ENCODE measurements around the gene SCNM1.

Gene SCNM1

DNA sequence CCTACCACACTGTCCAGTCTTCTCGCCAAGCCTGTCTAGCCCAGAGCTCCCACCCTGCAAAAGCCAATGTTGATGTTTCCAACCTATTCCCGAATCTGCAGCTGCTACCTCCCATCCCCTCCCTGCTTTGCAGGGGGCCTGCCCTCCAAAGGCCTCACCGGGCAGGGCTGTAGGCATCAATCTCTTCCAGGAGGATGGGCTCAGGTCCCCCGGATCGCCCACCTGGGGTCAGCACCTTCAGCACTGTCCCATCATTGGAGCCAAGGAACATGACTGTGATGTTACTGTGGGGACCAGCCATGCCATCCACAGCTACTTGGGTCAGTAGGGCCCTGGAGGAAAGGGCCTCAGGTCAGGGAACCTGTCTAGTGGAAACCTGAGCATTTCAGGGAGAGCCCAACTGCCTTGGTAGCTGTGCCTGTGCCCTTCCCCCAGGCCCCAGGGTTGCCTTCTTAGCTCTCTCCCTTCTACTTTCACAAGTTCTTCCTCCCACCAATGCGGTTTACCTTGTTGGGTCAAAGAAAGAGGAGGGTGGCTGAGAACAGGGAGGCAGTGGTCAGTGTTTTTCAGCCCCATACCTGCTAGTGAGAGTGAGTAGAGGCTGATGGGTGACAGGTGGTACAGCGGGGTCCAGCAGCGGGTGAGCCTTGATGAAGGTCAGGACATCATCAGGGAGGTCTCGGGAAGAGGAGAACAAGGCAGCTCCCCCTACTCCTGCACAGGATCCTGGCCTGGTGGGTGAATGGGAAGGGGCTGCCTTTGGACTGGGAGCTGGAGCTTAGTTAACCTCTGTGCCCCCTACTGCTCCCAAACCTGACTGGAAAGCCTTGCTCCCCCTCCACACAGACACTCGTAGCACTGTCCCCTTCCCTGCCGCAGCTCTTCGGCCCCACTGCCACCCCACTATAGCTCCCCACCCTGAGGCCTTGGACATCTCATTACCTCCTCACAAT lies 30.2 kb upstream of the SCNM1 start:
- peaks cover 8% of the 10 kb centered on the region for H3K4me1 ChIP-seq (ENCODE audit: control insufficient read depth, insufficient read depth, low read length)
- no peak overlapping the region for H3K9ac ChIP-seq (ENCODE audit: low read length)
- H3K4me3 ChIP-seq (ENCODE audit: low read length) = no peak overlapping the region
- DNase-seq (ENCODE audit: low read depth) = no peak
- no peaks in the 10 kb centered on the region for H3K9me3 ChIP-seq (ENCODE audit: control insufficient read depth, low read length)
- no peaks in the 10 kb centered on the region for H3K36me3 ChIP-seq (ENCODE audit: control insufficient read depth, insufficient read depth, low read length, severe bottlenecking)
- H3K27me3 ChIP-seq (replicated peaks; ENCODE audit: control insufficient read depth, insufficient read depth, low read length) = peaks cover 3% of the 10 kb centered on the region

GRCh38 chr1:151137789-151138188 lies 28.2 kb upstream of the SCNM1 start:
- H3K4me3 ChIP-seq (ENCODE audit: low read length) = no peak overlapping the region
- no peaks in the 10 kb centered on the region for H3K9me3 ChIP-seq (ENCODE audit: control insufficient read depth, low read length)
- H3K9ac ChIP-seq (ENCODE audit: low read length) = no peak overlapping the region
- H3K4me1 ChIP-seq (ENCODE audit: control insufficient read depth, insufficient read depth, low read length) = no peaks in the 10 kb centered on the region
- H3K27me3 ChIP-seq (replicated peaks; ENCODE audit: control insufficient read depth, insufficient read depth, low read length) = no peaks in the 10 kb centered on the region
- no peaks in the 10 kb centered on the region for H3K36me3 ChIP-seq (ENCODE audit: control insufficient read depth, insufficient read depth, low read length, severe bottlenecking)
- DNase-seq (ENCODE audit: low read depth) = no peak

DNA sequence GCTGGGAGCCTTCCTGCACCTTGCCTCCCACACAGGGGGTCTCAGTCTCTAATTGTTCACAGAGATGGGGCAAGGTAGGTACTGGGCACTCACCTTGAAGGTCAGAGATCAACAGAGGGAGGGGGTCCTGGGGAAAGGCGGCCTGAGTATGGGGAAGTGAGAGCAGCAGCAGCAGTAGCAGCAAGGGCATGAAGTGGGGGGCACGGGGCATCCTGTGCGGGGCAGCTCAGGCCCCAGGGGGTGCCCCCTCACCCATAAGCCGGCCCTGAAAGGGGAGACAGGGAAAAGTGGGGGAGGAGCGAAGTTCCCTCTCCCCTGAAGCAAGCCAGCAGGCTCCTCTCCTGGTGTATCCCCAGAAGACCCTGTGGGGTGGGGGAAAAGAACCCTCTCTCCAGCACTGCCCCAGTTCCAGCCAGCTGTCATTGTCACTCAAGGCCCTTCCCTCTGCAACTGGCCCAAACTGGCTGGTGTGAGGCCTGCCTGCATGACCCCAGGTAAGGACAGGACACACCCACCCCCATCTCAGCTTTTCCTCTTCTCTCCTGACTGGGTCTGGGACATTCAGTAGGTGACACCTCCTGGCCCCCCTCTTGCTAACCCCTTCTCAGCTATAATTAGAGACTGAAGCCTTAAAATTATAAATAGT lies 23.4 kb upstream of the SCNM1 start:
- Histone ChIP-seq H3K9me3 (ENCODE audit: control insufficient read depth, low read length) (no peaks in the 10 kb centered on the region), H3K4me3 (ENCODE audit: low read length) (no peak overlapping the region), H3K9ac (ENCODE audit: low read length) (no peak overlapping the region), H3K36me3 (ENCODE audit: control insufficient read depth, insufficient read depth, low read length, severe bottlenecking) (no peaks in the 10 kb centered on the region), H3K27me3 (replicated peaks; ENCODE audit: control insufficient read depth, insufficient read depth, low read length) (peaks cover 10% of the 10 kb centered on the region), H3K4me1 (ENCODE audit: control insufficient read depth, insufficient read depth, low read length) (peaks cover 12% of the 10 kb centered on the region)
- DNase-seq (ENCODE audit: low read depth) = no peak

DNA sequence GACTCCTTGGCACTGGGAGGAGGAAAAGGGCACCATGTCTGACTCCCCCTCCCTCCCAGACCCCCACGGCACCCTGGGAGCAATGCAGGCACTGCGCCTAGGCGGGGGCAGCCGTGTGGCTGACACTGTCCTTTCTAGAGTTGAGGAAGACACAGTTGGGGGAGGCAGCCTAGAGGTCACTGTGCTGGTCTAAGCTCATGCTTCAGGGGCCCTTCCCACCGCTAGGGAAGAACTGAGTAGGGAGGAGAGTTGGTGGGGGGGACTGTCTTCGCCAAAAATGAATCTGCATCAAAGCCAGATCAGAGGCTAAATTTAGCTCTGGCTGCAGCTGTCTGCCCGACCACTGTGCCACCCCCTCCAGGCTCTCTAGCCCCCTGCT lies 22.9 kb upstream of the SCNM1 start:
- Histone ChIP-seq H3K27me3 (replicated peaks; ENCODE audit: control insufficient read depth, insufficient read depth, low read length) (peaks cover 10% of the 10 kb centered on the region), H3K36me3 (ENCODE audit: control insufficient read depth, insufficient read depth, low read length, severe bottlenecking) (no peaks in the 10 kb centered on the region), H3K4me3 (ENCODE audit: low read length) (no peak overlapping the region), H3K9me3 (ENCODE audit: control insufficient read depth, low read length) (no peaks in the 10 kb centered on the region), H3K4me1 (ENCODE audit: control insufficient read depth, insufficient read depth, low read length) (peaks cover 12% of the 10 kb centered on the region), H3K9ac (ENCODE audit: low read length) (no peak overlapping the region)
- DNase-seq (ENCODE audit: low read depth) = no peak

DNA sequence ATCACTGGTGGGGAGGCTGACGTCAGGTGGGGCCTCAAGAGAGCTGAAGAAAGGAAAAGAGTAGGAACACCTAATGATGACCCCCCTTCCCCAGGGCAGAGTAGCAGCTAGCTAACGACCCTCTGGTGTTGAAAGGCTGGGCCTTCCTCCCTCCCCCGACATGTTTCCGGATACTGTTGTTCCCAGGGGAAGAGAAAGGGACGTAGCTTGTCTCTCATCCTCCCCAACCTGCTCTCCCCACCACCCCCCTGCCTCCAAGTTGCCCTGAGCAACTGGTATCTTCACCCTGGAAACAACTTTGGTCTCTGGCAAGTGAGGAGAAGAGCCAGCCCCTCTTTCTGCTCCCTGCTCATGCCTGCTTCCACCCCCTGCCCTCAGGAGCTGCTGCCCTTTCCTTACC lies 22.0 kb upstream of the SCNM1 start:
- H3K9ac ChIP-seq (ENCODE audit: low read length) = no peak overlapping the region
- H3K36me3 ChIP-seq (ENCODE audit: control insufficient read depth, insufficient read depth, low read length, severe bottlenecking) = no peaks in the 10 kb centered on the region
- H3K4me3 ChIP-seq (ENCODE audit: low read length) = no peak overlapping the region
- H3K4me1 ChIP-seq (ENCODE audit: control insufficient read depth, insufficient read depth, low read length) = peaks cover 12% of the 10 kb centered on the region
- no peaks in the 10 kb centered on the region for H3K9me3 ChIP-seq (ENCODE audit: control insufficient read depth, low read length)
- DNase-seq (ENCODE audit: low read depth) = no peak
- H3K27me3 ChIP-seq (replicated peaks; ENCODE audit: control insufficient read depth, insufficient read depth, low read length) = peaks cover 10% of the 10 kb centered on the region

DNA sequence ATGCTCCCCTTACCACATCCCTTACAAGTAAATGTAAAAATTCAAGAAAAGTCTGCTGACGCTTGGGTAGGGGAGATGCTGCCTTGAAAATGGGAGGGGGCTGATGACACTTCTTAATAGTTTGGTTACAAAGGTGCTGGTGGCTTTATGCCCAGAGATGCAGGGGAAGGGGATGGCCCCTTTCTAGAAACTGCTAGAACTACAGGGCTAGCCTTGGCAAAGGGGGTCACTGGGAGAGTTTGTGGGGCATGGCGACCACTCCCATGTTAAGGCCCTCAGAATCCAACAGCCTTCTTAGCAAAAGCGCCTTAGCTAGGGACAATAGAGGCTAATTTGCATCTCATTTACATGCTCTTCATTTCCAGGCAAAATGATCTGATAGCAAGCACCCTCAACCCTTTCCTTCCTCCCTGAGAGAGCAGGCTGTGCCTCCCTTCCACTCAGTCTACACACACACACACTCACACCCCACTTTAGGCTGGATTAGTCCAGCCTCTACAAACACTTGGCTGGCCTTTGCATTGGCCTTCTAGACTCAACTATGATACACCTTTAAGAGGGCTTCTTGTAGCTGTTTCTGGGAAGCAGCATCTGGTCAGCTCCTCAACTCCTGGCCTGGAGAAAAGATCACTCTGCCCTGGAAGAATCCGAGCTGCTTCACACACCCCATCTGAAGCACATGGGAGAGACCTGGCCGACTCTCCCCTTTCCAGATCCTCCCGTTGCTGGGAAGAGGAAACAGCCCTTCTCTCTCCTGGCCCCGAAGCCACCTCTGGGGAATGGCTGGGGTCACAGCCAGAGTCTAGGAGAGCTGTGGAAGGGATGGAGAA lies 21.3 kb upstream of the SCNM1 start:
- peaks cover 10% of the 10 kb centered on the region for H3K27me3 ChIP-seq (replicated peaks; ENCODE audit: control insufficient read depth, insufficient read depth, low read length)
- no peak overlapping the region for H3K4me3 ChIP-seq (ENCODE audit: low read length)
- H3K36me3 ChIP-seq (ENCODE audit: control insufficient read depth, insufficient read depth, low read length, severe bottlenecking) = no peaks in the 10 kb centered on the region
- no peak overlapping the region for H3K9ac ChIP-seq (ENCODE audit: low read length)
- no peaks in the 10 kb centered on the region for H3K9me3 ChIP-seq (ENCODE audit: control insufficient read depth, low read length)
- H3K4me1 ChIP-seq (ENCODE audit: control insufficient read depth, insufficient read depth, low read length) = peaks cover 12% of the 10 kb centered on the region
- no peak for DNase-seq (ENCODE audit: low read depth)

DNA sequence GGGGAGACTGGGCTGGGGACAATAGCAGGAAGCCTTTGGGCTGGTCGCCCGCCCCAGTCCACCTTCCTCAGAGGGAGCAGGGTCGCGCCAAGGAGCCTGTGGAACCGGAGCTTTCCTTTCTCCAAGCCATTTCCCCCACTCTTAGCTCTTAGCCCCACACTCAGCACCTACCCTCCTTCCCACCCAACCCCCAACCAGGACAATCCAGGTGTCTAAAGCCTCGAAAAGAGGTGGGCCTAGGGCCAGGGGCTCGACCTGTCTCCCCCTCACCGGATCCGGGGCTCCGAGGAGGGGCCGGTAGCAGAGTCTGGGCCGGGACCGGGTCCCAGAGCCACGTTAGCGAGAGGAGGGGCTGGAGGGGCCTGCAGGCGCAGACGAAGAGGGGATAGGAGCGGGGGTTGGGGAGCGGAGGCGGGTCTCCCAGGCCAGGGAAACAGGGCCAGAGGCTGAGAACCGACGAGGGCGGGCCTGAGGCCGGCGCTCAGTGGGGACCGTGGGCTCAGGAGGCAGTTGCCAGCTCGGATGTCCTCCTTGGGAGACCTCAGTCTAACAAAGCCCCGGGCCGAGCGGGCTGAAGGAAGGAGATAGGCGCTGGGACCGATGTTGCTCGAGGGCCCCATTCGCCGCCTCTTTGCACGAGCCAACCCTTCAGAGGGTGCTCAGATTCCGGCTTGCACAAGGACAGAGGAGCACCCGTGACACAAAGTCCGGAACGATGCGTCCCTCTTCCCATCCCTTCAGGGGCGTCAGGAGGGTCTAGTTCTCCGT lies 20.5 kb upstream of the SCNM1 start:
- DNase-seq (ENCODE audit: low read depth) = peak; percentile 60
- H3K9me3 ChIP-seq (ENCODE audit: control insufficient read depth, low read length) = no peaks in the 10 kb centered on the region
- peak overlapping the region; percentile 83 for H3K4me3 ChIP-seq (ENCODE audit: low read length)
- peak overlapping the region; percentile 79 for H3K9ac ChIP-seq (ENCODE audit: low read length)
- peaks cover 10% of the 10 kb centered on the region for H3K27me3 ChIP-seq (replicated peaks; ENCODE audit: control insufficient read depth, insufficient read depth, low read length)
- no peaks in the 10 kb centered on the region for H3K36me3 ChIP-seq (ENCODE audit: control insufficient read depth, insufficient read depth, low read length, severe bottlenecking)
- peaks cover 12% of the 10 kb centered on the region for H3K4me1 ChIP-seq (ENCODE audit: control insufficient read depth, insufficient read depth, low read length)

DNA sequence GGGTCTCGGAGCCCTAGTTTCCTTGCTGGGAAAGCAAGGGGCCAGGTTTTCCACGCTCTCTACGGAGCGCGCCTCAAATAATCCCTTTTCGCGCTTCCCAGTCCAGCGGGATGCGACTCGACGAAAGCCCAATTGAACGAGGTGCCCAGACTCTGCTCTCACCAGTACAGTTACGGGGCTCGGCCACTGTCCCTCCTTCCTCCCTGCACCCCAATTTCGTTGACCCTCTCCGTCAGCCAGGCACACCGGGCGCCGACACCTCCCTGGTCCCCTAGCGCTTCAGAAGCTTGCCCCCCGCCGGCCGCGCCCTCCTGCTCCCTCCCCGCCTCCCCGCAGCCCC lies 19.9 kb upstream of the SCNM1 start:
- Histone ChIP-seq H3K4me1 (ENCODE audit: control insufficient read depth, insufficient read depth, low read length) (peaks cover 12% of the 10 kb centered on the region), H3K9ac (ENCODE audit: low read length) (peak overlapping the region; percentile 79), H3K36me3 (ENCODE audit: control insufficient read depth, insufficient read depth, low read length, severe bottlenecking) (no peaks in the 10 kb centered on the region), H3K27me3 (replicated peaks; ENCODE audit: control insufficient read depth, insufficient read depth, low read length) (peaks cover 10% of the 10 kb centered on the region), H3K4me3 (ENCODE audit: low read length) (peak overlapping the region; percentile 83), H3K9me3 (ENCODE audit: control insufficient read depth, low read length) (no peaks in the 10 kb centered on the region)
- DNase-seq (ENCODE audit: low read depth) = no peak

- H3K9ac ChIP-seq (ENCODE audit: low read length) = peak within 1 kb of the TSS; percentile 79
- H3K9me3 ChIP-seq (ENCODE audit: control insufficient read depth, low read length) = no peaks in the 10 kb centered on the region
- H3K4me3 ChIP-seq (ENCODE audit: low read length) = peak within 1 kb of the TSS; percentile 83
- H3K27me3 ChIP-seq (replicated peaks; ENCODE audit: control insufficient read depth, insufficient read depth, low read length) = peaks cover 10% of the 10 kb centered on the region
- H3K36me3 ChIP-seq (ENCODE audit: control insufficient read depth, insufficient read depth, low read length, severe bottlenecking) = no peaks in the 10 kb centered on the region
- peaks cover 12% of the 10 kb centered on the region for H3K4me1 ChIP-seq (ENCODE audit: control insufficient read depth, insufficient read depth, low read length)
- DNase-seq (ENCODE audit: low read depth) = peak; percentile 97
These were observed 19.4 kb upstream of the SCNM1 start, which contains the start of gene SEMA6C for GRCh38 chr1:151146412-151147131. Gene SEMA6C (minus strand): TSS chr1:151146631. CDS start chr1:151142621, 4,010 bp downstream.

DNA sequence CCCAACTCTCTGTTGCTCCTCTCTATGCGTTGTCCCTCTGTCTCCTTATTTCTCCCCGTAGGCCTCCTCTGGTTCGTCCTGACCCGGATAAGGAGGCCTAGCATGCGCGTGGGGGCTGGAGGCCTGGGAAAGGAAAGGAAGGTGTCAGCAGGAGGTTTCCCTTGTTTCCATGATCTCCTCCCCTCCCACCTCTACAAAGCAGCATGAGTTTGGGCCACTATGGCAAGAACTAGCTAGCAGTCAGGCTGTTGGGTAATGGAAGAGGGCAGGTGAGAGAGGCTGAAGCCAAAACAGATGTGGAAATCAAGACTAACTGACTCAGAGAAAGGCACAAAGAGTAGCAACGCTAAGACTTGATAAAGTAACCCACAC lies 18.8 kb upstream of the SCNM1 start:
- Histone ChIP-seq H3K36me3 (ENCODE audit: control insufficient read depth, insufficient read depth, low read length, severe bottlenecking) (no peaks in the 10 kb centered on the region), H3K9ac (ENCODE audit: low read length) (peak overlapping the region; percentile 74), H3K9me3 (ENCODE audit: control insufficient read depth, low read length) (no peaks in the 10 kb centered on the region), H3K4me3 (ENCODE audit: low read length) (peak overlapping the region; percentile 83), H3K4me1 (ENCODE audit: control insufficient read depth, insufficient read depth, low read length) (peaks cover 12% of the 10 kb centered on the region), H3K27me3 (replicated peaks; ENCODE audit: control insufficient read depth, insufficient read depth, low read length) (peaks cover 10% of the 10 kb centered on the region)
- peak; percentile 51 for DNase-seq (ENCODE audit: low read depth)

Measured in adipocyte (in vitro differentiated cells).